Astrocyte of the cerebellum (primary cell): ENCODE results near the gene ANGPTL8.
A peak's percentile ranks its signal among the peaks of the same experiment; 100 is the strongest.

Experiments used
- DNase-seq: peaks from one replicate; pipeline ENCODE4 v3.0.0-alpha.2; 2011; ENCODE audit warnings: low read depth
- H3K4me3 ChIP-seq: 2 replicates; pipeline ENCODE4 v1.5.1; 2011; ENCODE audit warnings: mild to moderate bottlenecking, low read depth, low read length, moderate library complexity
- CTCF ChIP-seq: IDR thresholded peaks from 2 replicates; pipeline ENCODE4 v1.5.1; 2012; ENCODE audit warnings: low read length, low read depth, moderate library complexity, mild to moderate bottlenecking; ENCODE audit errors: missing control alignments
- in situ Hi-C: cut with HindIII; loops from 2 replicates; pipeline ENCODE4 v1.10.0; 2017; ENCODE audit warnings: low sequenced_read_pairs

Gene ANGPTL8

GRCh38 chr19:11194656-11195558, 44.5 kb upstream of the ANGPTL8 start:
- DNase-seq = no peak
- H3K4me3 ChIP-seq = peak overlapping the region; percentile 26
- in situ Hi-C loops = no loop called here
- no peak for TF ChIP-seq CTCF

- no peak for TF ChIP-seq CTCF
- in situ Hi-C loops = no loop called here
- peak overlapping the region; percentile 26 for H3K4me3 ChIP-seq
- DNase-seq = no peak
Measured at GRCh38 chr19:11195681-11196080, 43.7 kb upstream of the ANGPTL8 start.

GRCh38 chr19:11196406-11197287, 42.8 kb upstream of the ANGPTL8 start:
- in situ Hi-C loops = no loop called here
- peak overlapping the region; percentile 86 for H3K4me3 ChIP-seq
- no peak for DNase-seq
- no peak for TF ChIP-seq CTCF

- H3K4me3 ChIP-seq = peak within 1 kb of the TSS; percentile 86
- in situ Hi-C loops = no loop called here
- TF ChIP-seq CTCF = no peak
- DNase-seq = no peak
Measured at GRCh38 chr19:11197291-11198174, 41.9 kb upstream of the ANGPTL8 start, which contains the start of gene KANK2. Gene KANK2 (minus strand): TSS chr19:11197545. CDS start chr19:11194511, 3,034 bp downstream.

GRCh38 chr19:11198175-11198534, 41.3 kb upstream of the ANGPTL8 start:
- DNase-seq = no peak
- H3K4me3 ChIP-seq = no peak overlapping the region
- in situ Hi-C loops = no loop called here
- TF ChIP-seq CTCF = no peak
